Measurements from ENCODE around the gene ZRANB2.
A peak's percentile ranks its signal among the peaks of the same experiment; 100 is the strongest.

Gene ZRANB2

DNA sequence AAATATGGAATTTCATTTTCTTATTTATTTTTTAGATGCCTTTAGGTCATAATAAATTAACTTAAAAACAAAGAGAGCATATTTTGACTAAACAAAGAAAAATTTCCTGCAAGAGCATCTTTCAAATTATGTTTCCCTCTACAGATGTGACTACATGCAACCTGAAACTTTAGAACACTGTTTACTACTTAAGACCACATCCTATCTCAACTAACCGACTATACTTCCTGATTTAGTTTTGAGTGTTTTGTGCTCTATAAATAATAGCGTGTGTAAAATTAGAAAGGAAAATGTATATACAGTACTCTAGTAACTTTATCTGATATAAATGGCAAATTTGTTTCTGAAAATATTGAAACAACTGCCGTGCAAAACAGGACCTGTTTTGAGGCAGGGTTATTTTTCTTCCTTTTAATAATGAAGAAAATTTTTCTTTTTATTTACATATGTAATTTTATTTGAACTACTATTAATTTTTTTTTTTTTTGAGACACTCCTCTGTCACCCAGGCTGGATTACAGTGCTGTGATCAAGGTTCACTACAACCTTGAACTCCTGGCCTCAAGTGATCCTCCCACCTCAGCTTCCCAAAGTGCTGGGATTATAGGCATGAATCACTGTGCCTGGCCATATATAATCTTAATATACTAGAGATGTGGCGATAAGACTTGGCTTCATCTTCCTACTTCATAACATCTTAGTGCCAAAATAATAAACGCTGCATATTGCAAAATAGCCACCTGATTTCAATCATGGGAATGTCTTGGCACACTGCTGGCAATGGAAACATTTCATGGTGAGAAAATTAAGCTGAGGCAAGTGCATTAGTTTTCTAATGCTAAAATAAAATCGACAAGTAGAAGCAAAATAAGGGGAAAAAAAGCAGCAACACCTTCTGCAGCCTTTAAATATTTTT, 12.3 kb downstream of the ZRANB2 start:
- no peak for DNase-seq

DNA sequence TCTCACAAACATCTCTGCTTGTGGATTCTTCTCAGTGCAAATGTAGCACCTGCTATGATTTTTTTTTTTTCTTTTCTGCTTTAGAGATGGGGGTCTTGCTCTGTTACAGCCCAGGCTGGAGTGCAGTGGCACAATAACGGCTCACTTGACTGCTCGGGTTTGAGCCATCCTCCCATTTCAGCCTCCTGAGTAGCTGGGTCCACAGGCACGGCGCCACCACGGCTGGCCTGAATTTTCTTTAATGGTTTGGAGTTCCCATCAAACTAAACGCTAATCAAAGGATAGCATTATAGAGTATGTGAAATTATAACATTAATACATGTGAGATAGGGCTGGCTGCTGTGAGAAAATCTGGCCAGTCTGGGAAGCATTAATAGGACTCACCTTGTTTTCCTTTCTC, 26.0 kb downstream of the ZRANB2 start:
- no peak for DNase-seq

DNA sequence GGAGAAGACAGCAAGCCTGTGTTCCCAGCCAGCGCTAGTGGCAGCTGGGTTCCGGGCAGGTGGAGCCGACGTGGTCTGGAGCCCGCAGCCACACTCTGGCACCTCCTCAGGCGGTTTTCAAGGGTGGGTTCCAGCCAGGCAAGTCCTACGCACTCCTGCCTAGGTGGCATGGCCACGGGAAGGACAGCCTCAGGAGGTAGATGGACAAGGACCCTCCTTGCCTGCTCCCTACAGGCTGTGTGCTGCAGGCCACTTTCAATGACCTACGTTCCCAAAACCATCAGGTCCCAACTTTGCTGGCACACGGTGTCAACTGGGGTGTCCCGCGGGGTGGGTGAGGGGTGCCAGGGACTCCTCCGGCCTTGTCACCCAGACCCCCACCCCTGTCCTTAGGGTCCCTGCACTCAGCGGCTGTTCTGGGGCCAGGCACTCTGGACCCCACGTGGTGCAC, 26.5 kb downstream of the ZRANB2 start:
- DNase-seq: no peak

DNA sequence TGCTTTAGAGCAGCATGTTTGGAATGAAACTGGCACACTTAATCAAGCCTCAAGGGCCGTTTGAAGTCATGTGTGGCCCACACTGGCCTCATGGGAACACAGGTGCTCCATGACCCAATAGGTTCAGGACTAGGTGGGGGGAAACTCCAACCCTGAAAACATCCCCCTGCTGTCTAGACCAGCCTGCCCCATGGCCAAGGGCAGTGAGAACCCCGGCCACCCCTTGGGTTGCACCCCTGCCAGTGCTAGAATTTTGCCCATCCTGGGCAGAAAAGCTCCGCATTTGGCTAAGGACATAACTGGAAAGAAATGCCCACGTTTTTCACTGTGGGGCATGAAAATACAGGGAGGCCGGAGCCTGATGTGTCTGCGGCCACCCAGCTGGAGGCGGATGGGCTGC, 27.1 kb downstream of the ZRANB2 start:
- DNase-seq: no peak

DNA sequence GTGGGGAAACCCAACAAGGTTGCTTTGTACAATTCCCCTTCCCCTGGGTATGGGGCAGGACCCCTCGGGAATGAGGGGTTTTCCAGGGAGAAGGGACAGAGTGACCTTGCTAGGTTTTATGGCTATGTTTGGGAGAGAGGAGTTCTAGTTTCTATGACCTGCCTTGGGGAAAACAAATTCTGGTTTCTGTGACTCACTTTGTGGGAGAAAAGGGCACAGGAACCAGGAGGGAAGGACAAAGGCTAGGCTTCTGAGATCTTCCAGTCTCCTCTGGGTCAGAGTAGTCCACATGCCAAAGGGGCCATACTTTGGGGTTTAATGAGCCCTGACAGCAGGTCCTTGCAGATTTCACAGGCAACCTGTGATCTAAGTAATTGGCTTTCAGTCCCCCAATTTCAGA, 27.7 kb downstream of the ZRANB2 start:
- DNase-seq: no peak

DNA sequence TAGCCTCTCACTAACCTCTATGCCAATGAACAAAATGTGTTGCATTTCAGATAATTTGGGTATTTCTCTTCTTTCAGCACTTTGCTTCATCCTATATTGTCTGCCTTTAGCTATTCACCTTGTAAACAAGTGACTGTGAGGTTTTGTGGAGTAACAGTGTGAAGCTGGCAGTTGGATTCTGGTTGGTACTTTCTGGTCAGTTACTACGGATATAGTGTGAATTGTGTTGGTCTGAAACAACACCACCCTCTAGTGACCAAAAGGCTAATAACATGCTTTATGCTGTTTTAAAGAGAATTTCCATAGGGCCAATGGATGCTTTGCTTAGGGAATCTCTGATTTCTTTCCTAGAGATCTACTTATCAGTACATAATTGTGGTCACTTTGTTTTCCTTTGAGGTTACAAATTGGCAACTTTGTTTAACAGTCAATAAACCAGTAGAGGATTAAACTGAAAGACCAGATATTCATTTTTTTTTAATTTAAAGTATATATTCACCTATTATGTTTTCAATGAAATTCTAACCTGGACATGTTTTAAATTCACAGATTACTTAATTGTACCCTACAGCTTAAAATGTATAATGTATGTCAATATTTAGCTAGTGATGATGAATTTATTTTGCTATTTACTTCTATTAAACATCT, 30.8 kb downstream of the ZRANB2 start:
- DNase-seq: peak; percentile 79

DNA sequence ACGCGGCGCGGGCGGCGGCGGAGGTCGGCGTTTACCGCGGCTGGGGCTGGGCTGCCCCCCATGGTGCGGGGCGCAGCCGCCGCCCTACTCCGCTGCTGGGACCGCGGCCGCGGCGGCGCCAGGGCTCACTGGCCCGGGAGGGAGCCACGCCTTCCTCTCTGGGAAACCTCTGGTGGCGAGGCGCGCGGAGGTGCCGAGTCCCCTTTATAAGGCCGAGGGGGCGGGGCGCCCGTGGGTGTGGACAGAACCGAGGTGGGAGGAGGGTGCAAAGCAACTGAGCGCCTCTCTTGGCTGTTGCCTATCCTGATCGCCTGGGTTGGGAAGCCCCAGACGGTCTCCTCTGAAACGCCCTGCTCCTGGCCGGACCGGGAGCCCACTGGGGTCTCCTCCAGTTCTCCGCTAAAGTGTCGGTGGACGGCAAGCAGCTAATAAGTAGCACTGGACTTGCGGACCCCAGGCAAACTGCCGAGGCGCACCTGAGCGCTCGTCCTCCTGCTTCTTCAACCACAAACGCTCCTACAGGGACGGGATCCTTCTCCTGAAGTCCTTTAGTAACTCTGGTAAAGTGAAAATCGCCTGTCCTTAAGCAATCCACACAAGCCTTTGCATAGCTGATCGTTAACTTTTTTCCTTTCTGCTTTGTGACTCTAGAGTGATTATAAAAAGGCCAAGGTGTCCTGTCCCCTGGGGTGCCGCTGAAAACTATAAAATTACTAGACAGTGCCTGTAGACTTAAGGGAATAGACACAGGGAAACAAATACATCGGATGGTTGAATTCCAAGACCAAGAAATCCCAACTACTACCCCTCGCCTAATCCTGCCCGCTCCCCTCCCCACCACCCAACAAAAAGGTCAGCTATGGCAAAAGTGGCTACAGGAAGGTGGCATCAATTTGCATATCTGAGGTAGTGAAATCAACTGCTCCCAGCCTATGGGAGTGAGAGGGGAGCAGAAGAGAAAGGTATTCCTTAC, 32.9 kb downstream of the ZRANB2 start, which contains the start of gene PTGER3:
PTGER3 (minus strand) TSS at position 182 of the 973 bp plus-strand sequence. CDS start 239 bp downstream, outside the sequence.
- DNase-seq: peak; percentile 33

DNA sequence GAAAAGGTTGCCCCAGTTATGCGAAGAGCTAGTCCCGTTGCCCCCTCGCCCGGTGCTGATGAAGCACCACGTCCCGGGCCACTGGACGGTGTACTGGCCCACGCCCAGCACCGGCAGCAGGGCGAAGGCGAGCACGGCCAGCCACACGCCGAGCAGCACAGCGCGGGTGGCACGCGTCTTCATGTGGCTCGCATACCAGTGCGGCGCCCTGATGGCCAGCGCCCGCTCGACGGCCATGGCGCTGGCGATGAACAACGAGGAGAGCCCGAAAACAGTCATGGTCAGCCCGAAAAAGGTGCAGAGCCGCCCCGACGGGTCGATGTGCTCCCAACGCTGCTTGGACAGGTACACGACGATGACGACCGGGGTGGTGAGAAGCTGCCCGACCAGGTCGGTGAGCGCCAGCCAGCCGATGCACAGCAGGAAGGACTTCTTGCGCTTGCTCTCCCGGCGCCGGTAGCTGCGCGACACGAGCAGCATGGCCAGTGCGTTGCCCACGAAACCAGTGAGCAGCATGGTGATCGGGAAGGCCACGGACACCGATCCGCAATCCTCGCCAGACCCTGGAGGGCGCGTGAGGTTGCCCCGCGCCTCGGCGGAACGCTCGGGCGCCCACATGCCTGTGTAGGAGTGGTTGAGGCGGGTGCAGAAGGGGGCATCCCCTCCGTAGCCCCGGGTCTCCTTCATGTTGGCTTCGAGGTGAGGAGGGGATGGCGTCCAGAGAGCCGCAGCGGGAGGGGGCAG, 33.8 kb downstream of the ZRANB2 start:
- peak; percentile 20 for DNase-seq

DNA sequence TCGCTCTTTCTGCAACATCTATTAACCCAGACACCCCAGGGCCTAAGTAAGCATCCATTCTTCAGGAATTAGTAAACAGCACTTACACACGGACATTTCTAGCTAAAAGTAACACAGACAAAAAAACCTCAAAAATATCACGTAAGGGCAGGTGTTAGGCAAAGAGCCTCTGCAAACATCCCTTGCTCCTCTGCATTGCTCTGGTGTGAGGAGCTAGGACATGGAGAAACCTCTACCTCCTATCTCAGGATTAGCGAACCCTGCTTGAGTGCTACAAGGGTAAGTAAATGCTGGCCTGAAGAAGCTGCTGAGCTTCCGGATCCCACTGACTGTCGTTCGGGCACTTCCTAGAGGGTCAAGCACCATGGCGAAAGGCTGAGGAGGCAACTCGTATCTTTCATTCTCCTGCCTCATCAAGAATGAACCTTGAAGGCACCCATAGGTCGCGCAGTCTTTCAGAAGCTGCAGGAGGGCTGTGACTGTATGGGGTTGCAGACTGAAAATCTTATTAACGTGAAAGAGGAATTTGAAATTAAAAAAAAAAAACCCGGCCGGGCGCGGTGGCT, 35.3 kb downstream of the ZRANB2 start:
- DNase-seq: no peak

DNA sequence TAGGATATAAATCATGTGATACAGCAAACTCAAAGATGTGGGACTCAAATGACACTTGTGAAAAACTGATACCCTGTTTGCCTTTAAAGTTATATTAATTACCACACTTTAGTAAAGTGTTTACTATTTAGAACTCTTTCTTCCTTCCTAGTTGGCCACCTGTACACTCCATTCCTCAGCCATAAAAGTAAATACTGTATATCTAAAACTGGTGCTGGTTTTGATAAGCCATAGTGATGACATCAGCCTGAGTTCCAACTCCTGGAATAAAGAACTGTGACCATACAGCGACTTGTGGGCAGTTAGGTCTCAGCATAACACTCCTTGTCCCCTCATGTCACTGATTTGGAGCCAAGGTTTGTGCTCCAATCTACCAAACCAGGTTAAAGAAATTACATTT, 36.0 kb downstream of the ZRANB2 start:
- no peak for DNase-seq

DNA sequence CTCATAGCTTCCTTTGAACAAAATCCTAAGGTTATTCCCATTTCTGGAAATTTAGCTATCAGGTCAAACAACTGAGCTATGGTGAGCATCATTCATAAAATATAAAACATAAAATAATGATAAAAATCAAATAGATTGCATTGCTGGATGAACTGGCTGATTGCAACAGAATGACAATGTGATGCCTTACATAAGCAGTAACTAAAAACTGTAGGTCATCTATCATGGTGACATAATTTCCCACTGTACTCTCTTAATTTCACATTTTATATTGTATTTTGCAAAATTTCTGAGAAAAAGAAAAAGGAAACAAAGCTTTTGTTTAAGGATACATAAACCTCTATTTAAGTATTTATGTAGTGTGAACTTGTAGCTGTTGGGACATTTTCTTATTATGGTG, 37.8 kb downstream of the ZRANB2 start:
- DNase-seq: no peak

DNA sequence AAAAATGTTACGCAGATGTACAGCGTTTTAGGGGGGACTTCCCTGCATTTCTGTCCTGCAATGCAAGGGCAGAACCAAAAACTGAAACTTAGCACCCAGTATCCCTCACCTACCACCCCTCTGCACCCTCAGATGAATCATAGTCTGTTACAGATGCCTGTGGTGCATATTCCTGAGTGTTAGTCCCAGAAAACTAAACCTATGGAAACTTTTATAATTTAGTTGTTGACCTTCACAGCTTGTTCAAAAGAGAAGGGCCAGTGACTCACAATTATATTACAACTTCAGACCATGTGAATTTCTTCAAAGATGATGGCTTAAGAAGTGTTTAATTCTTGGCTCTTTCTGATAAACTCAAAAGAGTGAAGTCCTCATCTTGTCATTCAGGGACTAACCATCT, 39.0 kb downstream of the ZRANB2 start:
- no peak for DNase-seq

DNA sequence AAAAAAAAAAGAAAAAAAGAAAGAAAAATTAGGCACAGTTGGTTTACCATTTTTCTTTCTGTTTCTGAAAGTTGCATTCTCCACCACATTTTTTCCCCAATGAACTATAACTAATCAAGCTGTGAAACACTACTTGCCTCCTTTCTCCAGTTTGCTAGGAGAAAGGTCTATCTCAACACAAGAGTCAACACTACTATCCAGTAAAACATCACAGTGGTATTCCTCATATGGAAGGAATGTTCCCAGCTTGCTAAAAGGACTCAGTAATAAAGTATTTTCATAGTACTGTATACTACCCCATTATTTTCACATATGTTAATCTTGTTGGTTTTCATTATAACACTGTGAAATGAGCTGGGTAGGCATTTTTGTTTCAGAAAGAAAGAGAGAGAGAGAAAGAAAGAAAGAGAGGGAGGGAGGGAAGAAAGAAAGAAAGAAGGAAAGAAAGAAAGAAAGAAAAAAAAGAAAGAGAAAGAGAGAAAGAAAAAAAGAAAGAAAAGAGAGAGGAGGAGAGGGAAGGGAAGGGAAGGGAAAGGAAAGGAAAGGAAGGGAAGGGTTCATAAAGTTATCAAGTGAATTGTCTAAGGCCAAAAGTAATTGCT, 41.1 kb downstream of the ZRANB2 start:
- DNase-seq: no peak

DNA sequence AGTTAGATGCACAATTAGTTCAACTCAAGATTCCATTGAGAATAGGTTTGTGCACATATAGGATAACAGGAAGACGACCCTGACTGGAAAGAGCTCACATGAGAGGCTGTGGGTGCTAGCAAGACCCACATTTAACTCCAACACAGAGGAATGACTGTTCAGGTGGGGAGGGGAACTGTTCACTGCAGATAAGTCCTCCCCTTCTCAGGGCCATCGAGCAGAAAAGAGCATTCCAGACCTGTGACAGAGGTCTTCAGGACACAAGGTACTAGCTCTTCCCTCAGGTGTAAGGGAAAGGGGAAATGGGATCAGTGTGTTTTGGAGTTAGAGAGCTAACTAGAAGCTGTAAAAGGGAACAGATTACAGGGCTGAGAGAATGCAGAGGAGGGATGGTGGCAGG, 41.9 kb downstream of the ZRANB2 start:
- DNase-seq: no peak

DNA sequence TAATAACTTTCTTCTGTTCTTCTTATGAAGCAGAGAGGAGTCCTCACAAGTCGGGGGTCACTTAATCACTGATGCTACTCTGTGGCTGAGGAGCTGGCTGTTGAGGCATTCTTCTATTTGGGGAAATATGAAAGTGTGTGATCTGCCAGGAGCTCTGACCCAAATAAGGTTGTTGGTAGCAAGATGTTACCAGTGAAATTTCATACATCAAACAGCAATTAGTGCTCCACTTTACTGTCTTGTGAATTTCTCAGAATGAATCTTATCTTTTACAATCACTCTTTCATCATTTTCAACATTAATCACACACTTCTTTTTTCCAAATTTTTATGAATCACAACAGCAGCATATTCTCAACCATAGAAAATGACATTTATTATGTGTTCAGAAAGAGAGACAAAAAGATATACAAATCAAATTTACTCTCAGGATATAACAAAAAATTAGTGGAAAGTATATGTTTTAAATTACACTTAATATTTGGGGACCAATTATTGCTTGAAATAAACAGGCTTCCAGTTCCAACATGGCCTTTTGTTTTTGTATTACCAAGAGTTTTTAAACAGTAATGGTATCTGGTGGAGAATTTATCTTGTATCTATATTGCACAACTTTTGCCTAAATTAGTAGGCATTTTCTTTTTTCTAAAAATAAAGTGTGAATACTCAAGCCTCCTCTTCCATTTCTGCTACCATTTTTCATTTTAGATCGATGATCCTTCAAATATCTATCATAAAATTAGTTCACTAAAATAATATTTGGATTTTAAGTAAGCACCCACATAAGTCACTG, 42.8 kb downstream of the ZRANB2 start:
- DNase-seq: no peak

DNA sequence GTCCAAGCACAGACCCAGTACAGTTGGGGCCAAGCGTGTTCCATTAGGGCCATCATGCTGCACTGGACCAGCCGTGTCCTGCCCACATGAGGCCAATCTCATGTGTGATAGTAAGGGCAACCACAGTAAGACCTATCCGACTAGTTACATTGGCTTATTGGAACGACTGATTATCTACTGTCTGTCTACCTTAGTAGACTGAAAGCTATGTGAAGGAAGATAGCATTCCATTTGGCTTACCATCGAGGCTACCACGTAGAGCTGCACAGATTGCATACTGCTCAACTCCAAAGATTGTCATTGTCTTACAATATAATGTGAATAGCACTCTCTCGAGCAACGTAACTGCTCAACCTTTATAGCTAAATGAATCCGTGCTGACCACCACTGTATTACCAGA, 43.8 kb downstream of the ZRANB2 start:
- no peak for DNase-seq

DNA sequence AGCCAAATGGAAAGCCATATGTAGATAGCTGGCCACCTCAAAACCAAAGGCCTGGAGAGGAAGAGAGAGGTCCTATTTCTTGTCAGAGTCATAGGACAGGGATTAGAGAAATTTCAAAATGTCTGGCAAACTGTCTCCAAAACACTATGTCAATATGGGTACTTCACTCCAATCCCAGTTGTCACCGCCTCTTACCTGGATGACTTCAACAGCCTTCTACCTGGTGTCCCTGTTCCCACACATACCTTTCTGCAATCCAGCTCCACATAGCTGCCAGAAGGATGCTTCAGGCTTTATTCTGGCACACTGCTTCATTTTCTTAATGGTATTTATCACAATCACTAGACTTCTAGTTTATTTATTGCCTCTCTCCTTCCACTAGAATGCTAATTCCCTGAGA, 47.7 kb downstream of the ZRANB2 start:
- DNase-seq: no peak

DNA sequence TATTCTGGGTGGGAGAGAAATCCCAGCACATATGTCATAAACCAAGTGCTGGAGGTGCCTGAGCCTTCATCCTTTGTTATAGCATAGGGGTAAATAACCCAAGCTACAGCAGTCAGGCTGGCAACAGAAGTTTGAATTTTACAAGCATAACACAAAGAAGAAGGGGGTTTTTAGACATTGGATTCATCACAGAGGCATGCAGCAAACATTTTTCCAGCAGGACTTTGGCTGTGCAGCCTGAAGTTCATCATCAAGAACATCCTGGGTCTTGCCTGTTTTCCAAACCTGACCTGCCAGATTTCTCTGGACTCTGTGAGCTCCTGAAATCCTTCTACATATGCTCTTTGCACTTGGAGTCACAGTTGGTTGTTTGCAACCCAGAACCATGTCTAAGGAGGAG, 49.4 kb downstream of the ZRANB2 start:
- DNase-seq: no peak

DNA sequence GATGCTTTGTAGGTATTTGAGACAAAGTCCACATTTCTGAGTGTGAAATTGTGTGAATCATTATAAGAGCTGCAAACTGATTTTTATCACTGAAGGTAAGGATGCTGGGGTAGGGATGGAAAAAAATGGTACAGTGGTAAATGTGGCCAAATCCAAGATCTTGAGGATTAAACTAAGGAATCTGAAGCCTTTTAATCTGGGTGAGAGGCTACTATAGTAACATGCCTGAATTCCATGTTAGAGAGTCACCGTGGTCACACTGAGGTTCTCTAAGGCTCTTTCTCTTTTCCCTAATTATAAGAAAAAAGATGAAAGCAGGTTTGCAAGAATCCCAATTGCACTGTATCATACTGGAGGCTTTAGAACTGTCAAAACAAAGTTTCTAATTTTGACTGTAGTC, 50.8 kb downstream of the ZRANB2 start:
- no peak for DNase-seq

DNA sequence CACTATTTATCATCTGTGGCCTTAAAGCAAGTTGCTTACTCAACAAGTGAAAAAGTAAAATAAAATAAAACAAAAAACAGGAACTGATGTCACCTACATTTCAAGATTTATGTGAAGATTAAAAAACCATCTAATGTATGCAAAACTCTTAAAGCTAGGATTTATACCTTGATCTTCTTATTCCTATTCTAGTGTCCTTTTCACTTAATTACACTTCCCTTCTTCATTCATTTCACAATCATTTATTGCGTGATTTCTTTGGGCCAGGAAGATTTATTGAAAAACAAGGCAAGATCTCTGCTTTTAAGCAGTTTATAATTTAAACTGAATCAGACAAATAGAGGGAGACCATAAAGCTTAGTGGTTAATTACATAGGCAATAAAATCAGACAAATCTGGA, 51.9 kb downstream of the ZRANB2 start:
- DNase-seq: no peak

DNA sequence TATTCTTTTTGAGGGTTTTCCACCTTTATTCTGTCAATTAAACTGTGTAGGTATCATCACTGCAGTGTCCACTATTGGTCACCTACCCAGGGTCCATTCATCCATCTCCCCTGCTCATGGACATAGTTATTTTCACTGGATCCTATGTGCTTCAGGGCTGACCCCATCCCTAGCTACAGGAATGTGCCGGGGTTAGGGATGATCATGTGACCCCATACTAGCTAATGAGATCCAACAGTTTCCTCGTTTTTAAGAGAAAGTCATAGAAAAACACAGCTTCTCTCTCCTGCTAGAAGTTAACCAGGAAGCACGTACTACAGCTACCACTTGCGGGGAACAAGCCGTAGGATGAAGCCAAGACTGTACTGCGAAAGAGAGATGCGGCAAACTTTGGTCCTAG, 52.8 kb downstream of the ZRANB2 start:
- no peak for DNase-seq
